GM12878 (cell line): ENCODE results near the gene MYBPHL. TPM values are rescaled to one million over a fixed set of nuclear protein-coding genes. Genes with fewer than 3 reads are reported as not detected.

Experiments used
- ATAC-seq: fragments of 200-7000 bp; cut with Tn5 transposase; 3 replicates; pipeline ENCODE4 v1.9.1; 2020; ENCODE audit warnings: mild to moderate bottlenecking, moderate library complexity
- BruUV-seq: library from RNA; stranded (reverse); fragments of 400-500 nt; replicated peaks from 2 replicates; lab custom pipeline; 2021; lab: Mats Ljungman, UMichigan
- CTCF ChIA-PET: fragments of 300-600 bp; sonication (Branson Sonifier 250); formaldehyde crosslinking; extraction: SDS; loops from one replicate; lab custom pipeline; 2021; ENCODE audit warnings: inconsistent platforms; lab: Yijun Ruan, JAX
- POLR2A ChIA-PET: fragments of 350-600 bp; formaldehyde crosslinking; extraction: SDS; loops from one replicate; lab custom pipeline; 2021; ENCODE audit warnings: inconsistent platforms; lab: Charles Lee
- RAD21 ChIA-PET: fragments of 300-600 bp; sonication (Branson Sonifier 250); formaldehyde crosslinking; loops from one replicate; lab custom pipeline; 2023; ENCODE audit warnings: antibody characterized with exemption; ENCODE audit not compliant: unreplicated experiment; lab: Charles Lee
- SMC1A ChIA-PET: fragments of 300-600 bp; sonication (Branson Sonifier 250); formaldehyde crosslinking; loops from one replicate; lab custom pipeline; 2023; ENCODE audit not compliant: unreplicated experiment, uncharacterized antibody; lab: Charles Lee
- DNase-seq: peaks from one replicate; pipeline ENCODE4 v3.0.0-alpha.2; 2011; ENCODE audit warnings: low read depth, low spot score
- FAIRE-seq: peaks from 3 replicates; lab custom pipeline; 2011; peaks lifted over from hg19 to GRCh38; lab: Jason Lieb, UNC
- H2AFZ ChIP-seq: 2 replicates; pipeline ENCODE4 v1.6.0; 2011; ENCODE audit warnings: low read depth, low read length, control low read depth; ENCODE audit not compliant: control insufficient read depth
- H3K27ac ChIP-seq: 2 replicates; pipeline ENCODE4 v1.5.1; 2011; ENCODE audit warnings: control low read depth; ENCODE audit not compliant: control insufficient read depth, insufficient read depth
- H3K27me3 ChIP-seq, 2 experiments: replicated peaks in 1 of 2; 2 replicates each; pipeline versions ENCODE4 v1.6.0 to v1.6.1; 2011; ENCODE audit warnings: low read length in 1 of 2; ENCODE audit not compliant: control insufficient read depth in 2 of 2, insufficient read depth in 2 of 2
- H3K36me3 ChIP-seq, 2 experiments: 2 replicates each; pipeline ENCODE4 v1.5.1; 2011; ENCODE audit warnings: low read length in 1 of 2; ENCODE audit not compliant: control insufficient read depth in 2 of 2, insufficient read depth in 2 of 2
- H3K4me1 ChIP-seq: 2 replicates; pipeline ENCODE4 v1.6.1; 2011; ENCODE audit warnings: mild to moderate bottlenecking, low read length, moderate library complexity, mixed read lengths; ENCODE audit not compliant: control insufficient read depth, insufficient read depth
- H3K4me2 ChIP-seq: 2 replicates; pipeline ENCODE4 v1.6.0; 2011; ENCODE audit warnings: control low read depth; ENCODE audit not compliant: control insufficient read depth, insufficient read depth
- H3K4me3 ChIP-seq: fragments of 200-600 bp; sonication (generic); 2 replicates; pipeline ENCODE4 v1.5.1; 2016
- H3K79me2 ChIP-seq: 2 replicates; pipeline ENCODE4 v1.6.0; 2011; ENCODE audit warnings: low read length; ENCODE audit not compliant: control insufficient read depth, insufficient read depth
- H3K9ac ChIP-seq: 2 replicates; pipeline ENCODE4 v1.8.0; 2011; ENCODE audit warnings: low read length, control low read depth, mixed read lengths; ENCODE audit not compliant: control insufficient read depth, insufficient read depth
- H3K9me3 ChIP-seq: replicated peaks from 3 replicates; pipeline ENCODE4 v1.5.1; 2011; ENCODE audit warnings: mild to moderate bottlenecking, low read length; ENCODE audit not compliant: control insufficient read depth, insufficient read depth
- H4K20me1 ChIP-seq: 2 replicates; pipeline ENCODE4 v1.6.0; 2011; ENCODE audit not compliant: control insufficient read depth, insufficient read depth
- BHLHE40 ChIP-seq, 2 experiments: fragments of 450-650 bp in 1 of 2; IDR thresholded peaks; 2 replicates each; pipeline ENCODE4 v1.6.1; 2011 to 2017; ENCODE audit warnings: low read depth in 2 of 2, borderline replicate concordance in 1 of 2, improper control_type of control experiment in 1 of 2, low read length in 1 of 2, mild to moderate bottlenecking in 1 of 2
- CEBPB ChIP-seq, 2 experiments: fragments of 150-350 bp in 1 of 2; IDR thresholded peaks; 2 replicates each; pipeline ENCODE4 v1.6.1; 2012 to 2014; ENCODE audit warnings: low read depth in 2 of 2, low read length in 2 of 2, borderline replicate concordance in 1 of 2, inconsistent platforms in 1 of 2
- KDM1A ChIP-seq: fragments of 200-600 bp; sonication (generic); IDR thresholded peaks from 2 replicates; pipeline ENCODE4 v1.6.1; 2016; ENCODE audit warnings: borderline replicate concordance
- MYC ChIP-seq: IDR thresholded peaks from 2 replicates; pipeline ENCODE4 v1.6.1; 2011; ENCODE audit warnings: mild to moderate bottlenecking, low read length, moderate library complexity, inconsistent platforms; ENCODE audit not compliant: insufficient read depth, insufficient replicate concordance, insufficient read length, severe bottlenecking
- NR2F1 ChIP-seq: fragments of 450-650 bp; conservative IDR thresholded peaks from 2 replicates; pipeline ENCODE4 v1.6.1; 2017; ENCODE audit warnings: mild to moderate bottlenecking
- TBL1XR1 ChIP-seq: IDR thresholded peaks from 2 replicates; pipeline ENCODE4 v1.6.1; 2012; ENCODE audit warnings: low read depth, low read length, improper control_type of control experiment
- WGBS: methylation state at CpG from one replicate; pipeline ENCODE4 v1.1.6; 2016; ENCODE audit warnings: low lambda C conversion rate; ENCODE audit not compliant: insufficient replicate concordance, insufficient coverage; ENCODE audit errors: missing lambda C conversion rate; 5-methylcytosine and 5-hydroxymethylcytosine counted together
- in situ Hi-C: fragments of 300-500 bp; cut with MboI; formaldehyde crosslinking; loops from 9 replicates; pipeline ENCODE4 v1.14.3; 2018; ENCODE audit warnings: mixed read lengths
- intact Hi-C: fragments of 100-400 bp; cut with micrococcal nuclease; formaldehyde crosslinking; loops from one replicate; pipeline ENCODE4 v1.14.2; 2022; ENCODE audit not compliant: unreplicated experiment
- polyA plus RNA-seq, 11 experiments: library from polyadenylated mRNA; depleted of rRNA in 4 of 11; unstranded in 6 of 11; stranded (reverse) in 5 of 11; fragments of >200 nt; fragmentation: Nextera tagmentation in 4 of 11; fragmentation: Illumina TruSeq in 1 of 11; extraction: Ambion mirVana in 4 of 11; extraction: Trizol in 1 of 11; gene quantifications; 1 replicate in 1 of 11; 2 replicates in 10 of 11; pipeline versions ENCODE4 v1.2.1 to v1.2.3, GENCODE V29; 2011 to 2016; ENCODE audit warnings: inconsistent platforms in 2 of 11, missing spikeins in 2 of 11, low read depth in 1 of 11
- total RNA-seq, 4 experiments: library from RNA; depleted of rRNA in 3 of 4; stranded (reverse); fragments of >200 nt in 3 of 4; fragmentation: Illumina TruSeq in 1 of 4; extraction: Trizol in 1 of 4; gene quantifications; 2 replicates each; pipeline versions ENCODE4 v1.2.1 to v1.2.3, GENCODE V29; 2013 to 2021

The MYBPHL gene
- total and polyA plus RNA-seq, 10 of the 15 experiments (the other 5 are each of a cell fraction or from before 2014, with no cell fraction given), result 0.16 to 0.75 (median 0.54) TPM; not detected in 7

DNA sequence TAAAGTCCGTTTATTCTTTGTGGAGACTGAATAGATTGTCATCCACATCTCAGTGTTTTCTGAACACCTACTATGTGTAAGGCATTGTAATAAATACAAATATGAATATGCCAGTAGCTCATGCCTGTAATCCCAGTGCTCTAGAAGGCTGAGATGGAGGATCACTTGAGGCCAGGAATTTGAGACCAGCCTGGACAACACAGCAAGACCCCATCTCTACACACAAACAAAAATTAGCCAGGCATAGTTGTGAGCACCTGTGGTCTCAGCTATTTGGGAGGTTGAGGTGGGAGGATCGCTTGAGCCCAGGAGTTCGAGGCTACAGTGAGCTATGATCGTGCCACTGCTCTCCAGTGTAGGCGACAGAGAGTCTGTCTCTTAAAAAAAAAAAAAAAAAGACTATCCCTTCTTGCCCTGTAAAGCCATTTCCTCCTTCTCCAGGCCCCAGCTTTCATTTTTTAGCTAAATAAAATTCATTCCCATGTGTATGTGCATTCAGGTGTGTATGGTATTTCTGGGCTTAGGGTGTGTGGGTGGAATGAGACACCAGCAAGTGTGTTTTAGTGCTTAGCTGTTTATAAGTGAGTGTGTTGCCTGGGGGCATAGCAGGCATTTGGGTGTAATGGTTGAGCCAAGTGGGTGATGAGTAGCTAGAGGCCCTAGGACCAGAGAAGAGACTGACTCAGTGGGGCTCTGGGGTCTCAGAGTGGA is 49.7 kb downstream of the MYBPHL start:
- BruUV-seq, result no TSS peak
- ChIA-PET CTCF (interaction anchor here (0.9 to 1.4 kb wide), 3 partner anchors 9 to 275 kb away, joined by 3 to 4 read pairs (median 4); no protein-coding TSS in a partner anchor), POLR2A (interaction anchor here (0.7 kb wide), 1 partner anchor 166 kb away, joined by 4 read pairs; no protein-coding TSS in a partner anchor), RAD21 (interaction anchor here (0.8 kb wide), 1 partner anchor 26 kb away, joined by 3 read pairs; the partner anchor contains the start of gene PSRC1), SMC1A (interaction anchor here (0.6 kb wide), 1 partner anchor 94 kb away, joined by 4 read pairs; no protein-coding TSS in a partner anchor)
- H3K36me3 ChIP-seq, result no peaks in the 10 kb centered on the region
- H3K9me3 ChIP-seq, result no peaks in the 10 kb centered on the region
- WGBS, result 49% methylated on average over 3 of the region's 5 CpGs
- no peak overlapping the region for H3K4me2 ChIP-seq
- intact Hi-C loops, result no loop called here
- no peak overlapping the region for H3K4me3 ChIP-seq
- no peak overlapping the region for H3K27ac ChIP-seq
- ATAC-seq (no peak), FAIRE-seq (no peak), DNase-seq (no peak)
- no peaks in the 10 kb centered on the region; a peak in 1 of 4 replicates for H3K27me3 ChIP-seq
- H3K9ac ChIP-seq, result no peak overlapping the region
- H4K20me1 ChIP-seq, result no peaks in the 10 kb centered on the region
- TF ChIP-seq CEBPB (IDR thresholded peaks at IDR 0.05; ENCODE audit: borderline replicate concordance in 1 of 2, low read depth in 2 of 2, low read length in 2 of 2), result no peak
- TF ChIP-seq MYC, result no peak
- TF ChIP-seq NR2F1, result no peak
- TF ChIP-seq TBL1XR1, result no peak
- no peak for TF ChIP-seq BHLHE40 (IDR thresholded peaks at IDR 0.05; ENCODE audit: borderline replicate concordance in 1 of 2, low read depth in 2 of 2, low read length in 1 of 2)
- TF ChIP-seq KDM1A, result no peak
- no peak overlapping the region for H2AFZ ChIP-seq
- no peaks in the 10 kb centered on the region for H3K79me2 ChIP-seq
- no peaks in the 10 kb centered on the region for H3K4me1 ChIP-seq
- in situ Hi-C loops, result no loop called here
